Measurements from ENCODE around the gene CRKL. TPM values are rescaled to one million over a fixed set of nuclear protein-coding genes. Genes with fewer than 3 reads are reported as not detected.

Gene CRKL
- total RNA-seq, 2 donors from 2014 or later = 40.0 to 57.0 TPM

DNA sequence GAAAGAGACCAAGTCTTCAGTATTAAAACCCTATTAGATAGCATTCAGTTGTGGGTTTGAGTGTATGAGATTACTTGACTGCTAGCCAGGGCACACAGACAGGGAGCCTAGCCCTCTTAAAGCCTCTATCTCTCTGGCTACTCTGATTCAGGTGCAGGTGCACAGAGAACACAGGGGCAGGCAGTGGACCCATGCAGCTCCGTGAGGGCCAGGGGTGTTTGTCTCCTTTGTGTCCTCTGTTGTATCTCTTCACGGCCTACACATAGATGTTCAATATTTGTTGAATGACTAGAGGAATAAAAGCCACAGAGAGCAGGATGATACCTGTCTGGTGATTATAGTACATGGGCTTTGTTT is 28.3 kb downstream of the CRKL start:
- H3K9me3 ChIP-seq (ENCODE audit: control insufficient read depth, low read length, poor library complexity, severe bottlenecking) = no peaks in the 10 kb centered on the region
- Mint-ChIP-seq H3K4me3 (no peak overlapping the region), H3K4me1 (peaks cover 51% of the 10 kb centered on the region), H3K27ac (no peak overlapping the region), H3K27me3 (no peaks in the 10 kb centered on the region), H3K36me3 (ENCODE audit: low read depth) (peaks cover 6% of the 10 kb centered on the region)
- DNase-seq = no peak
- no peak for ATAC-seq

DNA sequence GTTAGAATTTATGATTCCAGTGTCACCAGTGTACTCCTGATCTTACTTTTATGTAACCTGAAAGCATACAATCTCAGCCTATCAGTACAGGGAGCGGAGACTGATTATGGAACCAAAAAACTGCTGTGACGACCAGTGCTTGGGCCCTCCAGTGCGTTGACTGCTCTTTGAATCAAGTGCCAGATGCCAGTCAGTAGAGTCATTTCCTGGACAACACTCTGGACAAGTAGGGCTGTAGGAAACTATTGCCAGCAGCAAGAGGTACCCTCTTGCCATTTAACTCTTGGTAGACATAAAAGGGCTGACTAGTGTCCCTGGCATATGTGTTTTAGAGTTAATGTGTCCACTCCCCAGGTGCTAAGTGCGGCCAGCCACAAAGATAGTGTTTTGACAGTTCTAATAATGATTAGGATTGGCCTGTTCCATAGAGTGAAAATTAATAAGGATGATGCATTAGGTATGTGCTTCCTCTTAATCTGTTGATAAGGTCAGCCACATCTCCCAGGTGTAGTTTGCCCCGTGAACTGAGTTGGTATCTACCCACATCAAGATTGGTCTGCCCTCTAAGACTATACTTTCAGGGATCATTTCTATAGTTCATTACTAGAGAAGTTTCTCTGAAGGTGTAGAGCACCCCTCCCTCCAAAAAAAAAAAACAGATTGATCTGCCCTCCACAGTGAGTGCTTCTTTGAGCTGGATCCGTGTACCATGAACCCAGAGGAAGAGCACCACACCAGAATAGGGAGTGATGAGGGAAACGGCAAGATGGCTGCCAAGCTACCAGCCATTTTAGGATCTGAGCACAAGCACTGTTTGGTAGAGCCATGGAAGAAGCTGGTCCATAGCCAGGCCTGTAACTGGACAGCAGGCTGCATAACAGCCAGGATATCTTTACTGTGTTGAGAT is 29.1 kb downstream of the CRKL start:
- Mint-ChIP-seq H3K27ac (peak overlapping the region; percentile 56), H3K4me3 (no peak overlapping the region), H3K4me1 (peaks cover 44% of the 10 kb centered on the region), H3K36me3 (ENCODE audit: low read depth) (peaks cover 4% of the 10 kb centered on the region), H3K27me3 (no peaks in the 10 kb centered on the region)
- no peak for DNase-seq
- no peaks in the 10 kb centered on the region for H3K9me3 ChIP-seq (ENCODE audit: control insufficient read depth, low read length, poor library complexity, severe bottlenecking)
- no peak for ATAC-seq

DNA sequence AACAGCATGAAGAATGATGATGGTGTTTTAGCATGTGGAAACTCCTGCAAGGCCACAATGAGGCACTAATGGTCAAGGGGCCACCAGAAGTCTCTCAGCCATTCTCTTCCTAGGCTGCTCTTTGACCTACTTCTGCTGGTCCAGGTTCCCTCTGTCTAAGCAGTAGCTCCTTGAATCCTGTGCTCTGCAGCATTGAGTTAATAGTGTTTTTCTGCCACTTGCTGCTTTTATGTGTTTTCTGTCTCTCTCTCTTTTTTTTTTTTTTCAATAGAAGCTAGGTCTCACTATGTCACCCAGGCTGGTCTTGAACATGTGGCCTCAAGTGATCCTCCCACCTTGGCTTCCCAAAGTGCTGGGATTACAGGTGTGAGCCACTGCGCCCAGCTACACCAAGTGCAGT is 29.8 kb downstream of the CRKL start:
- peaks cover 4% of the 10 kb centered on the region for H3K36me3 Mint-ChIP-seq (ENCODE audit: low read depth)
- no peaks in the 10 kb centered on the region for H3K9me3 ChIP-seq (ENCODE audit: control insufficient read depth, low read length, poor library complexity, severe bottlenecking)
- DNase-seq (no peak), ATAC-seq (no peak)
- peak overlapping the region; percentile 56 for H3K27ac Mint-ChIP-seq
- no peak overlapping the region for H3K4me3 Mint-ChIP-seq
- peaks cover 41% of the 10 kb centered on the region for H3K4me1 Mint-ChIP-seq
- no peaks in the 10 kb centered on the region for H3K27me3 Mint-ChIP-seq

DNA sequence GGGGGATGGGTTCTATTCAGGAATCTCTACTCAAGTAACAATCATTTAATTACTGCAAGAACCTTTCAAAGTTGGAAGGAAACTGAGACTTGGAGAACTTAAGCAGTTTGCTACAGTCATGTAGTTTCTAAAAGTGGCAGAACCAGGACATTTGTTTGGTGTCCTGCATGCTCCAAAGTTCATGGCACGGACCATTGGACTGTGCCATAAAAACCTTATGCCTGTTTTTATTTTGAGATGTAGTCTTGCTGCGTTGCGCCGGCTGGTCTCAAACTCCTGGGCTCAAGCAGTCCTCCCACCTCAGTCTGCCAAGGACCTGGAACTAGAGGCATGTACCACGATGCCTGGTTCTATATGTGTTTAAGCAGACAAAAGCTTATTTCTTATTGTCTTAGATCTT is 31.2 kb downstream of the CRKL start:
- Mint-ChIP-seq H3K36me3 (ENCODE audit: low read depth) (peaks cover 4% of the 10 kb centered on the region), H3K4me1 (peaks cover 27% of the 10 kb centered on the region), H3K4me3 (no peak overlapping the region), H3K27me3 (no peaks in the 10 kb centered on the region), H3K27ac (no peak overlapping the region)
- no peak for ATAC-seq
- H3K9me3 ChIP-seq (ENCODE audit: control insufficient read depth, low read length, poor library complexity, severe bottlenecking) = no peaks in the 10 kb centered on the region
- DNase-seq = no peak

DNA sequence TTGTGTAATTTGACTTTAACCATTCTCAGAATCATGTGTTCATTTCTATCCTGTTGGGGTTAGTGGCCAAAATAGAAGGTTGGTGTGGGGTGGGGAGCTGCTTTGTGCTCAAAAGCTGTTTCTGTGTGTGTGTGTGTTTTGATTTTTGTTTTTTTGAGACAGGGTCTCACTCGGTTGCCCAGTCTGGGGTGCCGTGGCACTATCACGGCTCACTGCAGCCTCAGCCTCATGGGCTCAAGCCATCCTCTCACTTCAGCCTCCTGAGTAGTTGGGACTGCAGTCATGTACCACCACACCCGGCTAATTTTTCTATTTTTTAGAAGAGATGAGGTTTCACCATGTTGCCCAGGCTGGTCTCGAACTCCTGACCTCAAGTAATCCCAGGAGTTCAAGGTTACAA is 31.8 kb downstream of the CRKL start:
- Mint-ChIP-seq H3K36me3 (ENCODE audit: low read depth) (peaks cover 4% of the 10 kb centered on the region), H3K4me3 (no peak overlapping the region), H3K4me1 (peaks cover 22% of the 10 kb centered on the region), H3K27me3 (no peaks in the 10 kb centered on the region), H3K27ac (peak overlapping the region; percentile 4)
- no peak for ATAC-seq
- no peaks in the 10 kb centered on the region for H3K9me3 ChIP-seq (ENCODE audit: control insufficient read depth, low read length, poor library complexity, severe bottlenecking)
- no peak for DNase-seq

DNA sequence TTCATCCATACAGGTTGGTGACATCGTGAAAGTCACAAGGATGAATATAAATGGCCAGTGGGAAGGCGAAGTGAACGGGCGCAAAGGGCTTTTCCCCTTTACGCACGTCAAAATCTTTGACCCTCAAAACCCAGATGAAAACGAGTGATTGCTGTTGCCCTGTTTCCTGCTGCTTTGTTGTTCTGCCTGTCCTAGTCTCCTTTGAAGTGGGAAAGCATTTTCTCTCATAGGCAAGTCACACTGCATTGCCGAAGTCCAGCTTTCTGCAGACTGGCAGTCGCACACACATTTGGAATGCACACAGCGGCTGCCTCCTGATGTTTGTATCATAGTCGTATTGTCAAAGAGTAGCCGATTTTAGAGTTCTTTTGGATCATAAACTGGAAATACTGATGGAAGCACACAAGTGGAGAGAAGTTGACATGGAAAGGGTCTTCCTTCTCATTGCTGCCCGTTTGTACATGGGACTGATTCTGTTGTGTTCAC is 32.5 kb downstream of the CRKL start:
- no peaks in the 10 kb centered on the region for H3K27me3 Mint-ChIP-seq
- DNase-seq (no peak), ATAC-seq (no peak)
- H3K9me3 ChIP-seq (ENCODE audit: control insufficient read depth, low read length, poor library complexity, severe bottlenecking) = no peaks in the 10 kb centered on the region
- H3K4me1 Mint-ChIP-seq = peaks cover 22% of the 10 kb centered on the region
- H3K27ac Mint-ChIP-seq = peak overlapping the region; percentile 4
- no peak overlapping the region for H3K4me3 Mint-ChIP-seq
- H3K36me3 Mint-ChIP-seq (ENCODE audit: low read depth) = peaks cover 4% of the 10 kb centered on the region

DNA sequence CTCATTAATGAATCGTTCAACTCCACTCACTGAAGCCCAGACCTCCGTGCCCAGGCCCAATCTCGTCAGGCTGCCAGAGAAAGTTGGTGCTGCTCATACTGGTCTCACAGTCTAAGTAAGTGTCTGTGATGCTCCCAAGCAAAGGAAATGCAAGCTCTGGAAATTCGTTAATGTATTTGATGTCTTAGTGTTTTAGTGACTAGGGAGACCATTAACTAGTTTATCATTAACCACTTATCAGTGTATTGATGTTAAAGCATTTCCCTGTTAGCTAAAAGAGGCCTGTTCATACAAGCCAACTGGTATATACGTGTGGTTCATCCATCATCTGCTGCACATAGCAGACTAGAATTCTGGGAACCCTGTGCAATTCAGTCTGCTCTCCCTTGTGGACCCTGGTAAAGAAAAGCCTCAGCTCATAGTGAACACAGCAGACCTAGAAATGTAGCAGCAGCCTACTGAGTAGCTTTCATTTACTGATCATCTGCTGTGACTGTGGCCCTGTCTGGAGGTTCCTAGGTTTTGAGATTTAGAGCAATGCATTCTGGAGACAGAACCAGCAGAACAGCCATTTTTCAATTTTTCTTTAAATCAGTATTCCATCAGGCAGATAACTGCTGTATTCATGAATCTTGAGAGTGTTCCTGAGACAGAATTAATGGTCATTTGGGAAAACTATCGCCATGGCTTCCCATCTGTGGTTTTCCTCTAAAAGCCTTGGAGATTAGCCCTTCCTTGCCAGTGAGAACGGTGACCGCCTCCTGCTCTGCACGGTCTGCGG is 34.1 kb downstream of the CRKL start:
- peaks cover 4% of the 10 kb centered on the region for H3K36me3 Mint-ChIP-seq (ENCODE audit: low read depth)
- H3K27me3 Mint-ChIP-seq = peaks cover 2% of the 10 kb centered on the region
- DNase-seq (no peak), ATAC-seq (no peak)
- H3K27ac Mint-ChIP-seq = no peak overlapping the region
- no peak overlapping the region for H3K4me3 Mint-ChIP-seq
- H3K4me1 Mint-ChIP-seq = peaks cover 12% of the 10 kb centered on the region
- no peaks in the 10 kb centered on the region for H3K9me3 ChIP-seq (ENCODE audit: control insufficient read depth, low read length, poor library complexity, severe bottlenecking)

DNA sequence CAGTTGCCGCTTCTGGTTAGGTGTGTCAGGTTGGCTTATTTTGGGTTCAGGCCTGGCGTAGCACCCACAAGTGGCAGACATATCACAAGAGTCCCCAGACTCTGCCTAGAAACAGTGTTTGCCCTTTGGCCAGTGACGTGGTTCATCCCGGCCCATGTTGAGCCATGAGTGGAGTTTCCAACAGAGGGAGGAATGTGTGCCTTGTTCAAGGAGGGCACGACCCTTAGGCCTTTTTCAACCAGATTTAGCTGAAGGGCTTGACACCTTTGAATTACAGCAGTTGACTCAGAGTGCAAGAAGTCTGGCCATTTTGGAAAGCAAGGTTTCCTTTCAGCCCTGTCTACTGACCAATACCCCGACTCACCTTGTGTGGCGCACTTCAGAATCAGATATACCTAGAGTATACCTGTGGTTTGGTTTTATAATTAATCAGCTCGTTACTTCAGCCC is 34.7 kb downstream of the CRKL start:
- Mint-ChIP-seq H3K36me3 (ENCODE audit: low read depth) (peaks cover 4% of the 10 kb centered on the region), H3K4me1 (peaks cover 11% of the 10 kb centered on the region), H3K27ac (no peak overlapping the region), H3K4me3 (no peak overlapping the region), H3K27me3 (peaks cover 4% of the 10 kb centered on the region)
- DNase-seq (no peak), ATAC-seq (no peak)
- no peaks in the 10 kb centered on the region for H3K9me3 ChIP-seq (ENCODE audit: control insufficient read depth, low read length, poor library complexity, severe bottlenecking)

DNA sequence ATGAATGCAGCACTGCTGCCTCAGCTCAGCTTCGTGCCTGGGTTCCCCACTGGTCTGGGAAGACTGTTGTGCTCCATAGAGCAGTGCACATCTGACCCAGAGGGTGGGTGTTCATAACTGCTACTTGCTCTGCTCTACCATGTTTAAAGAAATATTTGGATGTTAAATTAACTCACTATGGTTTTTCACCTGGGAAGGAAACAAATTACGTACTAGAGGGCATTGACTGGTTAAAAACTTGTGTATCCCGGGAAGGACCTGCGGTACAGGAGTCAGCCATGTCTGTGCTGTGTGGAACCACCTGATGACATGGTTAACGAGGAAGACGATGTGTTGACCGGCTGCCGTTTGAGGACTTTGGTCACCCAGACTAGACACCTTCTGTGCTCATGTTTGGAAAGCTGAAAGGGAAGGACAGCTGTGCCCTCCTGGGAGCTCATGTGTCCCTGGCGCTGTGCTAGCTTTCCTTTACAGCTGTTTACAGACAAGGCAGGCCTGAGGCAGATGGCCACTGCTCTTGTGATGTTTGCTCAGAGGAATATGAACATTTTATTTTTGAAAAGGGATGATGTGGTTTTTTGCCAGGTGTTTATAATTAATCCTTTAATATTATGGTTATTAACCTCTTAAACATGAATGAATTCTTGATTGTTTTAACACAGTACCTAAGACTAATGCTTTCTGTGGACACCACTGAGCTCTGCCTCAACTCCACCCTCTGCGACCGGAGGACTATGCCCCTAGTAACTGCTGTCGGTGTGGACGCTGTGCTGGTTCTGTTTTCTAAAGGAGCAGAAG is 35.5 kb downstream of the CRKL start:
- no peak for DNase-seq
- H3K4me1 Mint-ChIP-seq = peaks cover 11% of the 10 kb centered on the region
- peaks cover 4% of the 10 kb centered on the region for H3K36me3 Mint-ChIP-seq (ENCODE audit: low read depth)
- H3K27me3 Mint-ChIP-seq = peaks cover 5% of the 10 kb centered on the region
- H3K4me3 Mint-ChIP-seq = no peak overlapping the region
- no peaks in the 10 kb centered on the region for H3K9me3 ChIP-seq (ENCODE audit: control insufficient read depth, low read length, poor library complexity, severe bottlenecking)
- no peak for ATAC-seq
- peak overlapping the region; percentile 79 for H3K27ac Mint-ChIP-seq

DNA sequence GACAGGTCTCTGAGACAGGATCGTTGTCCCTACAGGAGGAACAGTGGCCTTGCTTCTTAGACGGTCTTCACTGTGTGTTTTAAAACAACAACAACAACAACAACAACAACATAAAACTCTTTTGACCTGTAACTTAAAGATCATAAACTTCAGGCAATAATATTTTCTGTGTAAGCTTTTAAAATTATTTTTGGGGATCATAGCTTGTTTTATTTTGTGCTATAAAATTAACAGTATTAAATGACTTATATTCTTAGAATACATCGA is 36.1 kb downstream of the CRKL start:
- H3K4me3 Mint-ChIP-seq = no peak overlapping the region
- H3K36me3 Mint-ChIP-seq (ENCODE audit: low read depth) = peaks cover 4% of the 10 kb centered on the region
- ATAC-seq = no peak
- no peak overlapping the region for H3K27ac Mint-ChIP-seq
- H3K4me1 Mint-ChIP-seq = peaks cover 8% of the 10 kb centered on the region
- no peaks in the 10 kb centered on the region for H3K9me3 ChIP-seq (ENCODE audit: control insufficient read depth, low read length, poor library complexity, severe bottlenecking)
- H3K27me3 Mint-ChIP-seq = peaks cover 11% of the 10 kb centered on the region
- no peak for DNase-seq

DNA sequence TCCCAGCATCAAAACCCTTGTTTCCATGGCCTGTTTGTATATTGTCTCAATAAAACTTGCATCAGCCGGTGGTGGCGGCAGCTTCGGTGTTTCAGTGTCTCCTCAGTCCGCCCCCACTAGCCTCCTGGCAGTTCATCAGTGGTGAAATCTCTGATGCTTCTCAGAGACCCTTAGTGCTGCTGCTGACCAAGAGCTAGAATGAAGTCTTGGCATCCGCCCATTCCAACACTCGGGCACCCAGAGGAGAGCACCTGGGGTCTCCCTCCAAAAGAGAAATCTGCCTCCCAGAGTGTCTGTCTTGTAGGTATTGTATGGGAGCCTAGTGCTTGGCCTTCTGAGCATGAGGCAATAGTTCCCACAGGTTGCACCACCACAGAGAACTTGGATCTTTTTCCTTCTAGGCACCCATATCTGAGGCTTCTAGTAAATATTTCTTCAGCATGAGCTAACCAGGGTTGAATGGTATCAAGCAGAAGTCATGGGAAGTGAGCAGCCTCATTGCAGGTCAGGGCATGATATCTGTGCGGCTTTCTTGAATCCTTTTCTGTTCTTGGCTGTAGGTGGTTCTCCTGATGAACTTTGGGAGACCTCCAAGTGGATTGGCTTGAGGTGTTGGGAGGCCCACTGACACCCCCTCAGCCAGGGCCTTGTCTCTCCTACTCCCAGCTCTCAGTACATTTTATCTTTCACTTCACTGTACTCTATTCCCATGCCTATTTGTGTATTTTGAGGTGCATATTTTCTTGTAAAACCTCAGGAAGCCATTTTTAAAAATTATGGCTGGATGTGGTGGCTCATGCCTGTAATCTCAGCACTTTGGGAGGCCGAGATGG is 36.7 kb downstream of the CRKL start:
- ATAC-seq (no peak), DNase-seq (no peak)
- H3K27me3 Mint-ChIP-seq = peaks cover 15% of the 10 kb centered on the region
- peaks cover 4% of the 10 kb centered on the region for H3K36me3 Mint-ChIP-seq (ENCODE audit: low read depth)
- peaks cover 8% of the 10 kb centered on the region for H3K4me1 Mint-ChIP-seq
- no peaks in the 10 kb centered on the region for H3K9me3 ChIP-seq (ENCODE audit: control insufficient read depth, low read length, poor library complexity, severe bottlenecking)
- no peak overlapping the region for H3K27ac Mint-ChIP-seq
- no peak overlapping the region for H3K4me3 Mint-ChIP-seq

DNA sequence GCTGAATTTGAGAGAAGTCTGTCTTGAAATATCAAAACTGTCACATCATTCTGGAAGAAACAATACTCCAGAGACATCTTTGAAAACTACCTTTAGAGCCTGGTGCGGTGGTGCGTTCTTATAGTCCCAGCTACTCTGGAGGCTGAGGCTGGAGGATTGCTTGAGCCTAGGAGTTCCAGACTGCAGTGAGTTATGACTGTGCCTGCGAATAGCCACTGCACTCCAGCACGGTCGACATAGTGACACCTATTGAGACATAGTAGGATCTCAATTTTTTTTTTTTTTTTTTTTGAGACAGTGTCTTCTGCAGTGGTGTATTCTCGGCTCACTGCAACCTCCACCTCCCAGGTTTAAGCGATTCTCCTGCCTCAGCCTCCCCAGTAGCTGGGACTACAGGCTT is 38.3 kb downstream of the CRKL start:
- H3K36me3 Mint-ChIP-seq (ENCODE audit: low read depth) = no peaks in the 10 kb centered on the region
- no peaks in the 10 kb centered on the region for H3K9me3 ChIP-seq (ENCODE audit: control insufficient read depth, low read length, poor library complexity, severe bottlenecking)
- H3K27me3 Mint-ChIP-seq = peaks cover 22% of the 10 kb centered on the region
- ATAC-seq (no peak), DNase-seq (no peak)
- H3K27ac Mint-ChIP-seq = no peak overlapping the region
- H3K4me3 Mint-ChIP-seq = no peak overlapping the region
- H3K4me1 Mint-ChIP-seq = peaks cover 4% of the 10 kb centered on the region
